ENCODE results near the gene PRR5L. TPM values are rescaled to one million over a fixed set of nuclear protein-coding genes. Genes with fewer than 3 reads are reported as not detected.
"Not testable (repeated sequence)": the region's sequence is repeated elsewhere in the genome, so short reads cannot be mapped to it uniquely, and the experiment has no call there.

PRR5L gene
- polyA plus RNA-seq, 3 donors, result 3.5 to 16.0 (median 7.4) TPM

- intact Hi-C loops (cut with micrococcal nuclease), result loop anchor here in 1 of 2 donors (5.0 kb wide), 1 partner anchor 218 kb away; no protein-coding TSS in a partner anchor
- WGBS (ENCODE audit: insufficient coverage), result 0% methylated on average over 2 of the region's 8 CpGs
- peak overlapping the region; percentile 97 to 98 for H3K4me3 Mint-ChIP-seq
- H3K27me3 ChIP-seq (ENCODE audit: control insufficient read depth in 2 of 2, insufficient read depth in 2 of 2, low read length in 2 of 2), result no peaks in the 10 kb centered on the region
- H3K9me3 ChIP-seq (replicated peaks in 1 of 2; ENCODE audit: control insufficient read depth in 1 of 2, insufficient read depth in 1 of 2, low read length in 2 of 2), result peaks cover 0 to 4% of the 10 kb centered on the region in 2 donors
- DNase-seq, result no peak
- peaks cover 4 to 8% of the 10 kb centered on the region in 2 donors for H3K36me3 Mint-ChIP-seq
- H3K79me2 ChIP-seq (ENCODE audit: insufficient read depth, low read length), result peaks cover 36% of the 10 kb centered on the region
- H3K9ac ChIP-seq (ENCODE audit: insufficient read depth, low read length, poor library complexity, severe bottlenecking), result peak overlapping the region; percentile 94
- H3K27ac Mint-ChIP-seq, result peak overlapping the region in 3 of 7 donors; percentile 95 to 98 (median 96)
- H2AFZ ChIP-seq (ENCODE audit: insufficient read depth, low read depth, low read length, poor library complexity, severe bottlenecking), result peak overlapping the region; percentile 93
- H3K4me1 Mint-ChIP-seq, result peaks cover 22% of the 10 kb centered on the region
- H3K9me3 Mint-ChIP-seq, result peaks cover 0 to 12% (median 5%) of the 10 kb centered on the region in 7 donors
- H3K27me3 Mint-ChIP-seq (ENCODE audit: low read depth in 3 of 3), result peaks cover 0 to 4% (median 0%) of the 10 kb centered on the region in 3 donors
- peaks cover 32% of the 10 kb centered on the region for H4K20me1 ChIP-seq (ENCODE audit: insufficient read depth, low read length)
- peaks cover 0 to 2% of the 10 kb centered on the region in 2 donors for H3K36me3 ChIP-seq (replicated peaks in 1 of 2; ENCODE audit: control insufficient read depth in 1 of 2, insufficient read depth in 2 of 2, low read length in 2 of 2)
- TF ChIP-seq CTCF (IDR thresholded peaks at IDR 0.05), result no peak
- peak overlapping the region; percentile 92 for H3K4me2 ChIP-seq (replicated peaks; ENCODE audit: extremely low read depth, low read length, poor library complexity, severe bottlenecking)
- peaks cover 20 to 23% of the 10 kb centered on the region in 2 donors for H3K4me1 ChIP-seq (ENCODE audit: control insufficient read depth in 1 of 2, insufficient read depth in 2 of 2, low read length in 2 of 2)
- peak overlapping the region in 1 of 2 donors; percentile 93 for H3K27ac ChIP-seq (ENCODE audit: low read depth in 1 of 2, low read length in 2 of 2)
- H3K4me3 ChIP-seq (replicated peaks in 1 of 3; ENCODE audit: low read depth in 2 of 3, low read length in 3 of 3), result peak overlapping the region; percentile 59 to 94 (median 60)
Observed at GRCh38 chr11:36510594-36510942, 214.5 kb downstream of the PRR5L start.

GRCh38 chr11:36511062-36511461 is 215.0 kb downstream of the PRR5L start:
- WGBS (ENCODE audit: insufficient coverage), result 100% methylated on average over 1 of the region's 2 CpGs
- not testable (repeated sequence) for H3K4me3 ChIP-seq (replicated peaks in 1 of 3; ENCODE audit: low read depth in 2 of 3, low read length in 3 of 3); H3K27ac ChIP-seq (ENCODE audit: low read depth in 1 of 2, low read length in 2 of 2); H3K4me3 Mint-ChIP-seq; DNase-seq; H3K9ac ChIP-seq (ENCODE audit: insufficient read depth, low read length, poor library complexity, severe bottlenecking); H3K36me3 ChIP-seq (replicated peaks in 1 of 2; ENCODE audit: control insufficient read depth in 1 of 2, insufficient read depth in 2 of 2, low read length in 2 of 2); H3K27me3 ChIP-seq (ENCODE audit: control insufficient read depth in 2 of 2, insufficient read depth in 2 of 2, low read length in 2 of 2); H3K27me3 Mint-ChIP-seq (ENCODE audit: low read depth in 3 of 3); H3K9me3 ChIP-seq (replicated peaks in 1 of 2; ENCODE audit: control insufficient read depth in 1 of 2, insufficient read depth in 1 of 2, low read length in 2 of 2); H3K36me3 Mint-ChIP-seq
- Mint-ChIP-seq H3K9me3 (peaks cover 0 to 12% (median 5%) of the 10 kb centered on the region in 7 donors), H3K27ac (peak overlapping the region in 1 of 7 donors; percentile 48), H3K4me1 (peaks cover 21% of the 10 kb centered on the region)
- Histone ChIP-seq H3K4me1 (ENCODE audit: control insufficient read depth in 1 of 2, insufficient read depth in 2 of 2, low read length in 2 of 2) (peaks cover 20 to 23% of the 10 kb centered on the region in 2 donors), H4K20me1 (ENCODE audit: insufficient read depth, low read length) (peaks cover 28% of the 10 kb centered on the region), H3K79me2 (ENCODE audit: insufficient read depth, low read length) (peaks cover 31% of the 10 kb centered on the region), H3K4me2 (replicated peaks; ENCODE audit: extremely low read depth, low read length, poor library complexity, severe bottlenecking) (peak overlapping the region; percentile 92), H2AFZ (ENCODE audit: insufficient read depth, low read depth, low read length, poor library complexity, severe bottlenecking) (peak overlapping the region; percentile 93)
- intact Hi-C loops (cut with micrococcal nuclease), result loop anchor here in 1 of 2 donors (5.0 kb wide), 1 partner anchor 219 kb away; no protein-coding TSS in a partner anchor

Data from CD14-positive monocyte (primary cell).